HCEC 1CT (cell line): ENCODE results near the gene FANCE.
"Not testable (repeated sequence)": the region's sequence is repeated elsewhere in the genome, so short reads cannot be mapped to it uniquely, and the experiment has no call there.

ENCODE experiments used
- DNase-seq: peaks from one replicate; pipeline ENCODE4 v3.0.0-alpha.2; 2017

FANCE gene

DNA sequence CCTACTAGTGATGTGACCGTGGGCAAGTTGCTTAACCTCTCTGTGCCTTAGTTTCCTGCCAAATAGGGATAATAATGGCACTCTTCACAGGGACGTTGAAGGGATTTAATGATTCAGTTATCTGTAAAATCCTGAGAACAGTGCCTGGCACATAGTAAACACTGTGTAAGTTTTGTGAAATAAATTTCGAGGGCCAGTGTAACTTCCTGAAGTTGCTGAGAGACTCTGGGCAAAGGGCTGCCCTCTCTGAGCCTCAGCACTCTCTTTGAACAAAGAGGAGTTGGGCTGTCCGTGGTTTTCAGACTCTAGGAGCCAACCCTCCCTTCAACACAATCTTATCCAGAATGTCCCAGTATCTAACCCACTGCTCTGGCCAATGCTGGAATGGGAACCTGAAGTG lies 47.2 kb downstream of the FANCE start:
- no peak for DNase-seq

DNA sequence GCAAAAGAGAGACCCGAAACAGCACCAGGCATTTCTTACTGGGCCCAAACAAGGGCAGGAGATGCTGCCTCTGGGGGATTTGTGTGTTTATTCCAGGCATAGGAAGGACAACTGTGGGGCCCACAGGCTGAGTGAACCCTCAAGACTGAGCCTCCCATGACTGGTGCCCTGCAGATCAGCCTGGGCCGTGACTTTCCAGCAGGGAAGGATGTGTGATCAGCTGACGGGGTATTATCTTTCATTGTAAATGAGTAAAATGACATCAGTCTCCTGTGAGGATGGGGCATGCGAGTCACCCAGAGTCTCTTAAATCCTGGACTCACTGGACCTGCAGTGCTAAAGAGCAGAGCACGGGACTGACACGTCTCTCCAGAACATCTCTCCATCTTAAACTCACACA lies 48.6 kb downstream of the FANCE start:
- peak; percentile 73 for DNase-seq

DNA sequence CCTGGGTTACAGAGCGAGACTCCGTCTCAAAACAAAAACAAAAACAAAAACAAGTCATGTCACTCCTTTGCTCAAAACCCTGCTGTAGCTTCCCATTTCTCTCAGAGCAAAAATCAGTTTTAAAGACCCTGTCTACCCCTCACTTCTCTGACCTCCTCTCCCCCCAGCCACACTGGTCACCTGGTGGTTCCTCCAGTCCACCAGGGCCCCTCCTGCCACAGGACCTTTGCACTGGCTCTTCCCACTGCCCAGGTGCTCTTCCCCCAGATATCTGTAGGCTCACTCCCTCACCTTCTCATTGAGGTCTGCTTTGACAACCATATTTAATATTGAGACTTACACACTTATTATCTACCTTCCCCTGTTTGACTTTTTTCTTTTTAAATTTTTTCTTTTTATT lies 49.6 kb downstream of the FANCE start:
- no peak for DNase-seq

DNA sequence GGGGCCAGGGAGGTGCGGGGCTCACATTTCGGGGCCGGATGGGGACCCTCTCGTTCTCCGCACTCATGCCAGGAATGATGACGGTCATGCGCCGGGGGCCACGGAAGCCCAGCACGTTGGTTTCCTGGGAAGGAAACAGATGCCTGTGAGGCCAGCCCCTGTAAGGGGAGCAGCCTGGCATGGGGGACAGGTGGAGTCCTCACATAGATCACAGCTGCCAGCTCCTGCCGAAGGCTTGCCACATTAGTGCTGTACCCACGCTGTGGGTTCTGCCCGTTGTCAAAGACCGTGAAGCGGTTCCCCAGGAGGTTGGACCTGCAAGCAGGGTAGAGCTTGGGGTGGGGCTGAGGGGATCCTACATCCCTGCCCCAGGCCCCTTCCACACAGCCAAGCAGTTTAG lies 51.4 kb downstream of the FANCE start:
- no peak for DNase-seq

DNA sequence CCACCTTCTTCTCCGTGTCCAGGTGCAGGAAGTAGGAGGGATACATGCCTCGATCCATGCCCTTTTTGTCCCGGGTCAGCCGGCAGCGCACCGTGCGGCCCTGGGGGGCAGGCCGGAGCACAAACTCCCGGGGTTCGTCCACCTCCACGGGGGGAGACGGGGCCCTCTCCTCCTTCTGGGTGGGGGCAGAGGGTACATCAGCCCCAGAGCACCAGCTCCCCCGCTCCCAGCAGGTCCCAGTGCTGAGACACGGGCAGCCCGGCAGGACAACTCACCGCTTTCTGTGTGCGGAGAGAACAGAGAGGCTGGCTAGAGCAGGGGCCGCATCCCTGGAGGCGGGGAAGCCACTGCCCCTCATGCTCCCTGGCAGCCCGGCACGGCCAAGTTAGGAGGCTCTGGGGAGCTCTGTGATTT lies 53.9 kb downstream of the FANCE start:
- DNase-seq, result no peak

DNA sequence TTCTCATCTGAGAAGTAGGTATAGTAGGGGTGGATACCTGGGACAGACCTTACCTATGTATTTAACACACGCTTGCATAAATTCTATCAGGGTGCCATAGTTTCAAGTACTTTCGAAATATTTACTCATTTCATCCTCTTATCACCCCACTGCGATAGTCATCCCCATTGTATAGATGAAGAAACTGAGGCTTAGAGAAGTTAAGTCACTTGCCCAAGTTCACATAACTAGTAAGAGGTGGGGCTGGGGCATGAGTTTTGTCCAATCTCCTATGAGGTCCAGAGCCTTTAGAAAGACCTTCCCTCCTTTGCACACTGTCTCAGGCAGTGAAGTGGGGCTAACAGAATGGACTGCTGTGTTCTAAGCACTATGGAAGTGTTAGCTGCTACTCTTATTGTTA lies 54.4 kb downstream of the FANCE start:
- no peak for DNase-seq

DNA sequence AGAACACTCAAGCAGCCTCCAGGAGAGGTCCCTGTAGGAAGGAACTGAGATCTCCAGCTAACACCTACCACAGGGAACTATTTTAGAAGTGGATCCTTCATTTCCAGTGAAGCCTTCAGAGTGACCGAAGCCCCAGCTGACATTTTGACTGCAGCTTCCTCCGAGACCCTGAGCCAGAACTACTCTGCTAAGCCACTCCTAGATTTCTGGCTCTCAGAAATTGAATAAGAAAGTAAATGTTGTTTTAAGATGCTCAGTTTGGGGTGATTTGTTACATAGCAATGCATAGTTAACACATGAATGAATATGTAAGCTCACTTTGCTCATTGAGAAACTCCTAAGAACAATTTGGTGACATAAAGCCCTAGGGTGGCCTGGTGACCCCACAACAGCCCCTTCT lies 55.1 kb downstream of the FANCE start:
- DNase-seq, result no peak

DNA sequence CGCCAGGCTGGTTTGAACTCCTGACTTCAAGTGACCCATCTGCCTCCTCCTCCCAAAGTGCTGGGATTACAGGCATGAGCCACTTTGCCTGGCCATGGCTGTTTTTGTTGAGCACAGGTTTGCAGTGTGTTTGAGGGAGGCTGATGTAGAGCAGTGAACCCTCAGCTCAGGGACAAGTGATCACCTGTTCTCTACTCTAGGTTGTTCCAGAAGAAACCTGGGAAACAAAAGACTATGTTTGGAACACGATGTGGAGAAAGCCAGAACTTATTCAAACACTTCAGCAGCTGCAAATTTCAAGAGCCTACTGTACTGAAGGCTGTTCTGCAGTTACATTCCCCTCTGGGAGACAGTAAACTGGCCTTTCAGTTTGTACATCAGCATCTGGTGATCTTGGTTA lies 55.9 kb downstream of the FANCE start:
- no peak for DNase-seq

DNA sequence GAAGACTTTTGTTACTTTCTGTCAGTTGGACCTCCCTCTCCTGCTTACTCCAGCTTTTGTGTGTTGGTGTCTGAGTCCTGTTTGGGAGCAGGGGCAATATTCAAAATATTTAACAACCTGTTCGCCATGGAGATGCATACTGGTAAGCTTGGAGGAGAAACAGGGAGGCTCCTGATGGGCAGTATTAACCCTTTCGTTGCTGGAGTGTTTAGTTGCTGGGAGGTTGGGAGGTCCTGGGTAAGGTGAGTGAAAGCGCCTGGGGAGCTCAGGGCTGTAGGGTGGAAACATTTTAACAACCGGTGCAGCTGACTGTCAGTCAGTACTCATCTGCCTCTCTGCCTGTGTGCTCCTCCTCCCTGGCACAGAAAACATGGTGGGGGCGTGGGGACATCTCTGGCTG lies 56.4 kb downstream of the FANCE start:
- no peak for DNase-seq

DNA sequence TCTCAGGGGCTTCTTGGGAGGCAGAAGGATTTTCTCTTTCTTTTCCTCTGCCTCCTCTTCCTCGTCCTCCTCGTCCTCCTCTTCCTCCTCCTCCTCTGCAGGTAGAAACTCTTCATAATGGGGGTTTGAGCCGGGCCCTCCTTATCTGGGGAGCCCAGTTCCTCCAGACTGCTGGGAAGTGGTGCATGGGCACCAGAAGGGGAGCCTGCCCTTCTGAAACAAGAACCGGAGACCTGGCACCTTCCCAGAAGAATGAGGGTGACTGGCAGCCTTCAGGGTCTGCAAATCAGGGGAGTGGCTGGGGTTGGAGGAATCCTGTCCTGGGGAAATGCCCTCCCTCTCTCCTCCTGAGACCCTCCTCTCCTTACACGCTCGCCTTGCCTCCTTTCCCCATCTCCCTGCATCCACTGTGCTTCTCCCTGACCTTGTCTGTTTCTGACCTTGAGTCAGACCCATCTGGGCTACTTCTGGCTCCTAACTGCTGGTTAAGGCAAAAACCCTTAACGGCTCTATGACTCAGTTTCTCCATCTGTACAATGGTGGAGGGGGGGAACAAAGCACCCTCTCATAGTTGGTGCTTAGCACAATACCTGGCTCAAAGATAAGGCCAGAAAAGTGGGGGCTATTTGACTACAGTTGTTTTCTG lies 58.9 kb downstream of the FANCE start:
- no peak for DNase-seq

DNA sequence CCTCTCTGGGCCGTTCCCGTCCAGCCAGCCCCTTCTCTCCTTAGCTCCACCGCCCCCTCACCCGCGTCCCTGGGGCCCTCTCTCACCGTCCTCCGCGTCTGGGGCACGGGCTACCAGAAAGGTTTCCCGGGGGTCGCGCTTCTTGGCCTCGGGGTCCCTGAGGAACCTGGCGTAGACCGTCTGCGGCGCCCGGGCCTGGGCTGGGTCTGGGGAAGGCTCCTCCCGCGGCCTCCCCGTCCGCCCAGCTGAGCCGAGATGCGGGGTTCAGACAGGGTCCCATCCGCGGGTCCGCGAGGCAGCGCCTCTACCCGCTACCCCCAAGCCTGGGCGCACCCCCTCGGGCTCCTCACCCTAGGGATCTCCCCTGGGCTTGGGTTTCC lies 59.4 kb downstream of the FANCE start:
- DNase-seq, result no peak

DNA sequence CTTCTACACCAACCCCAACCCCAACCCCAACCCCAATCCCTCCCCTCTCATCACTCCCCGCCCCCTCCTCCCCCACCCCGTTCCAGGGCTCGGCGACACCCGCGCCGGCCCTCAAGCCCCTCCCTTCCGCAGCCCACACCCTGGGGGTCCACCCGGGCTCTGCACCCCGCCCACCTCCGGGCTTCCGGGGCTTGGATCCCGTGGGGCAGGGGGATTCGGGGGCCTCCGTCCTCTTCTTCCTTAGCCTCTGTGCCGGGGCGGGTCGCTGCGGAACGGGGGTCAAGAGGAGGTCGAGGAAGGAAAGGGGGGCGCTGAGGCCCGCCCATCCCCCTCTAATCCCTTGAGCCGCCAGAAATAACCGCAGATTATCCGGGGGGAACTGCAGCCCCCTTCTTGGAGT lies 59.9 kb downstream of the FANCE start:
- no peak for DNase-seq

DNA sequence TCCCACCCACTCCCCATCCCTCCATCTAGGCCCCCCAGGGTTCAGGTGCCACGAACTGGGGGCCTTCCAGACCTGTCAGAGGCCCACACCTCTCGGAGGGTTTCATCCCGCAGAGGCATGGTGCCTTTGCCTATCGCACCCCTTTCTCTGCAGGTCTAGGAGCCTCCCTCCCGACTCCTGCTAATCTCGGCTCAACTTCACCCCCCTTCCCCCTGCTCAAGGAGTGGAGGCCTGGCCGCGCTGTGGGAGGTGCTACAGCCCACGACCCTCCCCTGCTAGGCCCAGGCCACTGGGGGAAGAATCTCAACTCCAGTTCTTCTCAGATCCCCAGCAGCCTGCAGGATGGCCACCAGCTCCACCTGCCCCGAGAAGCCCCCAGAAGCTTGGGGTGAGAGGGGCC lies 60.6 kb downstream of the FANCE start, which contains the start of gene TULP1:
TULP1 (minus strand) TSS at position 157 of the 400 bp plus-strand sequence; CDS start at position 119, 38 bp downstream.
- DNase-seq, result no peak

DNA sequence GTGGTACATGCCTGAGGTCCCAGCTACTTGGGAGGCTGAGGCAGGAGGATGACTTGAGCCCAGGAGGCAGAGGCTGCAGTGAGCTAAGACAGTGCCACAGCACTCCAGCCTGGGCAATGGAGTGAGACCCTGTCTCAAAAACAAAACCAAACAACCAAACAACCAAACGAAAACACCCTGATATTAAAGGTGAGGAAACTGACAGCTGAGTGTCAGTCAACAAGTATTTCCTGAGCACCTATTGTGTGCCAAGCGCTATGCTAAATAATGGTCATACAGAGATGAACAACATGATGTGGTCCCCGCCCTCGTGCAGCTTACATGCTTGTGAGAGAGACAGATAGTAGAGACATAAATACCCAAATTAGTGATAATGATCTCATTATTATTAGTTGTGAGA lies 62.4 kb downstream of the FANCE start:
- DNase-seq, result no peak

DNA sequence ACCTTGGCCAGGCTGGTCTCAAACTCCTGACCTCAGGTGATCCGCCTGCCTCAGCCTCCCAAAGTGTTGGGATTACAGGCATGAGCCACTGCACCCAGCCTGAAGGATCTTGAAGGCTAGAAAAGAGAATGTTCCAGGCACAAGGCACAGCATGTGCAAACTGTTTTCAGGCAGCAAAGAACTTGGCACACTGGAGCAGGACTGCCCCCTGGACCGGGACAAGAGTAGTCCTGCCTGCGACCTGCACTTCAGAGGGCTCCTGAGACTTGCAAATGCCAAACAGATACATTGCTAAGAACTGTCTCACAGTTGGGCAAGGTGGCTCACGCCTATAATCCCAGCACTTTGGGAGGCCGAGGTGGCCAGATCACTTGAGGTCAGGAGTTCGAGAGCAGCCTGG lies 63.8 kb downstream of the FANCE start:
- DNase-seq, result not testable (repeated sequence)
